CD14-positive monocyte (primary cell): ENCODE results near the gene STARD13. TPM values are rescaled to one million over a fixed set of nuclear protein-coding genes. Genes with fewer than 3 reads are reported as not detected.

ENCODE experiments used
- DNase-seq, 3 donors: peaks; one replicate each; pipeline ENCODE4 v3.0.0-alpha.2; 2011 to 2022
- H2AFZ ChIP-seq: 2 replicates; pipeline ENCODE4 v1.6.0; 2012; ENCODE audit warnings: mild to moderate bottlenecking, low read depth, low read length, inconsistent platforms; ENCODE audit not compliant: insufficient read depth, poor library complexity, severe bottlenecking
- H3K27ac ChIP-seq, 2 donors: 1 replicate in 1 of 2; 2 replicates in 1 of 2; pipeline ENCODE4 v1.5.1; 2012 to 2013; ENCODE audit warnings: low read length in 2 of 2, control low read depth in 1 of 2, inconsistent platforms in 1 of 2, low read depth in 1 of 2, mild to moderate bottlenecking in 1 of 2
- H3K27me3 ChIP-seq, 2 donors: one replicate each; pipeline versions ENCODE4 v1.6.0 to v1.6.1; 2011 to 2013; ENCODE audit warnings: low read length in 2 of 2; ENCODE audit not compliant: control insufficient read depth in 2 of 2, insufficient read depth in 2 of 2
- H3K36me3 ChIP-seq, 2 donors: replicated peaks in 1 of 2; 1 replicate in 1 of 2; 2 replicates in 1 of 2; pipeline versions ENCODE4 v1.5.1 to v1.6.1; 2012 to 2013; ENCODE audit warnings: low read length in 2 of 2, control low read depth in 1 of 2, inconsistent platforms in 1 of 2, mild to moderate bottlenecking in 1 of 2; ENCODE audit not compliant: insufficient read depth in 2 of 2, control insufficient read depth in 1 of 2
- H3K4me1 ChIP-seq, 2 donors: 1 replicate in 1 of 2; 2 replicates in 1 of 2; pipeline versions ENCODE4 v1.5.1 to v1.6.1; 2012 to 2013; ENCODE audit warnings: low read length in 2 of 2, control low read depth in 1 of 2, inconsistent platforms in 1 of 2, mild to moderate bottlenecking in 1 of 2, moderate library complexity in 1 of 2; ENCODE audit not compliant: insufficient read depth in 2 of 2, control insufficient read depth in 1 of 2
- H3K4me2 ChIP-seq: replicated peaks from 2 replicates; pipeline ENCODE3; 2012; ENCODE audit warnings: low read length, moderate library complexity, mild to moderate bottlenecking; ENCODE audit not compliant: poor library complexity, severe bottlenecking; ENCODE audit errors: extremely low read depth
- H3K4me3 ChIP-seq, 3 experiments: fragments of 200-600 bp in 1 of 3; sonication (generic) in 1 of 3; replicated peaks in 1 of 3; 1 replicate in 2 of 3; 2 replicates in 1 of 3; pipeline ENCODE4 v1.5.1; 2011 to 2013; ENCODE audit warnings: low read length in 3 of 3, mild to moderate bottlenecking in 3 of 3, control low read depth in 2 of 3, low read depth in 2 of 3, inconsistent platforms in 1 of 3, moderate library complexity in 1 of 3
- H3K79me2 ChIP-seq: 2 replicates; pipeline ENCODE4 v1.6.0; 2012; ENCODE audit warnings: mild to moderate bottlenecking, control low read depth, inconsistent platforms, low read length, moderate library complexity; ENCODE audit not compliant: insufficient read depth
- H3K9ac ChIP-seq: 2 replicates; pipeline ENCODE4 v1.6.0; 2017; ENCODE audit warnings: low read length, mild to moderate bottlenecking; ENCODE audit not compliant: insufficient read depth, poor library complexity, severe bottlenecking
- H3K9me3 ChIP-seq, 2 donors: replicated peaks in 1 of 2; 1 replicate in 1 of 2; 2 replicates in 1 of 2; pipeline versions ENCODE4 v1.5.1 to v1.6.1; 2012 to 2013; ENCODE audit warnings: low read length in 2 of 2, control low read depth in 1 of 2; ENCODE audit not compliant: control insufficient read depth in 1 of 2, insufficient read depth in 1 of 2
- H4K20me1 ChIP-seq: 2 replicates; pipeline ENCODE4 v1.6.0; 2012; ENCODE audit warnings: mild to moderate bottlenecking, low read length, control low read depth, moderate library complexity; ENCODE audit not compliant: insufficient read depth
- H3K27ac Mint-ChIP-seq, 7 donors: one replicate each; pipeline ENCODE4 v1.8.0; 2020; ENCODE audit warnings: mild to moderate bottlenecking in 7 of 7, mixed read lengths in 7 of 7, moderate library complexity in 6 of 7, inconsistent platforms in 2 of 7
- H3K27me3 Mint-ChIP-seq, 3 donors: one replicate each; pipeline ENCODE4 v1.8.0; 2021 to 2022; ENCODE audit warnings: low read depth in 3 of 3, mild to moderate bottlenecking in 3 of 3, mixed read lengths in 3 of 3, moderate library complexity in 3 of 3, inconsistent platforms in 1 of 3
- H3K36me3 Mint-ChIP-seq, 2 donors: one replicate each; pipeline ENCODE4 v1.8.0; 2020; ENCODE audit warnings: mixed read lengths in 2 of 2, inconsistent platforms in 1 of 2, mild to moderate bottlenecking in 1 of 2
- H3K4me1 Mint-ChIP-seq: one replicate; pipeline ENCODE4 v1.8.0; 2020; ENCODE audit warnings: mild to moderate bottlenecking, mixed read lengths
- H3K4me3 Mint-ChIP-seq, 2 donors: one replicate each; pipeline ENCODE4 v1.8.0; 2020; ENCODE audit warnings: mild to moderate bottlenecking in 2 of 2, mixed read lengths in 2 of 2, moderate library complexity in 1 of 2
- H3K9me3 Mint-ChIP-seq, 7 donors: one replicate each; pipeline ENCODE4 v1.8.0; 2020 to 2022; ENCODE audit warnings: mixed read lengths in 7 of 7, mild to moderate bottlenecking in 6 of 7, moderate library complexity in 6 of 7, inconsistent platforms in 2 of 7
- WGBS: methylation state at CpG from one replicate; pipeline ENCODE4 v1.1.5; 2013; ENCODE audit warnings: missing lambda C conversion rate; ENCODE audit not compliant: insufficient coverage; 5-methylcytosine and 5-hydroxymethylcytosine counted together
- intact Hi-C, 2 donors: fragments of 100-400 bp; cut with micrococcal nuclease; formaldehyde crosslinking; loops; one replicate each; pipeline versions ENCODE4 v1.15.0 to v1.15.1; 2023
- polyA plus RNA-seq, 3 donors: library from polyadenylated mRNA; depleted of rRNA in 1 of 3; unstranded in 2 of 3; stranded (reverse) in 1 of 3; fragments of 300-500 nt in 2 of 3; fragments of >200 nt in 1 of 3; fragmentation: Illumina TruSeq in 2 of 3; gene quantifications; 1 replicate in 2 of 3; 2 replicates in 1 of 3; pipeline ENCODE4 v1.2.3, GENCODE V29; 2012 to 2021
- TF ChIP-seq, protein P1 (sequence below): fragments of 200-600 bp; IDR thresholded peaks from one replicate; pipeline ENCODE4 v1.8.0; 2022; ENCODE audit warnings: antibody characterized with exemption, mild to moderate bottlenecking

The STARD13 gene
- polyA plus RNA-seq, 3 donors, result 0.37 to 0.69 (median 0.60) TPM

DNA sequence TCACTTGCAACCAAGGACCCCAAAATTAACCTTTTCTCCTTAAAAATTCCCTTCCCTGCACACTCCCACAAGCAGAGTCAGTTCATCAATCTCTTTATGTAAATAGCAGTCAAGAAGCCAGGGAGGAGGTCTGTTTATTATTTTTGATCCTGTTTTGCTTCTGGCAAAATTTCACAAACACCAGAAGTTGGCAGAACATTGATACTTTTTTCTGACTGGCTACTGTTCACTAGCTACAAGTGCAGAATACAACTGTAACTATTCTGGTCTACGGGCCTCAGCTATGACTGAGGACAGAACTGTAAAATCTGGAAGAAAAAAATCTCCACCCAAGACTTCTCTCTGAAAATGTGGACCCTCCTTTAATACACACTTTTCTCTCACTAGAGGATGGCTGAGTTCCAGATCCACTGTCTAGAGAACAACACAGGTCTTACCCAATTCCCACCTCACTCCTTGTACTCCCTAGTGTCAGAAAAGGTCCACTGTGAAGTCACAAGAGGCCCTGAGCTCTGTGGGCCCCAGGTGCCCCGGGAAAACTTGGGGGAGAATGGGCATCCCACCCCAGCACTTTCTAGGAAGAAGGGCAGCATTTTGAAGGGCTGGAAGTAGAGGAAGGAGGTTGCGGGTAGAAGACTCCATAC is 14.5 kb downstream of the STARD13 start:
- H3K27ac Mint-ChIP-seq, result no peak overlapping the region
- no peak overlapping the region for H3K4me3 ChIP-seq
- peaks cover 0 to 1% (median 0%) of the 10 kb centered on the region in 7 donors for H3K9me3 Mint-ChIP-seq
- H3K27me3 Mint-ChIP-seq, result no peaks in the 10 kb centered on the region
- WGBS, result 60% methylated on average over 2 of the region's 3 CpGs
- H3K4me2 ChIP-seq, result no peak overlapping the region
- H3K36me3 Mint-ChIP-seq, result no peaks in the 10 kb centered on the region
- H2AFZ ChIP-seq, result no peak overlapping the region
- H3K27me3 ChIP-seq, result no peaks in the 10 kb centered on the region
- no peaks in the 10 kb centered on the region for H4K20me1 ChIP-seq
- no peak overlapping the region for H3K9ac ChIP-seq
- DNase-seq, result no peak
- TF ChIP-seq, protein P1, sequence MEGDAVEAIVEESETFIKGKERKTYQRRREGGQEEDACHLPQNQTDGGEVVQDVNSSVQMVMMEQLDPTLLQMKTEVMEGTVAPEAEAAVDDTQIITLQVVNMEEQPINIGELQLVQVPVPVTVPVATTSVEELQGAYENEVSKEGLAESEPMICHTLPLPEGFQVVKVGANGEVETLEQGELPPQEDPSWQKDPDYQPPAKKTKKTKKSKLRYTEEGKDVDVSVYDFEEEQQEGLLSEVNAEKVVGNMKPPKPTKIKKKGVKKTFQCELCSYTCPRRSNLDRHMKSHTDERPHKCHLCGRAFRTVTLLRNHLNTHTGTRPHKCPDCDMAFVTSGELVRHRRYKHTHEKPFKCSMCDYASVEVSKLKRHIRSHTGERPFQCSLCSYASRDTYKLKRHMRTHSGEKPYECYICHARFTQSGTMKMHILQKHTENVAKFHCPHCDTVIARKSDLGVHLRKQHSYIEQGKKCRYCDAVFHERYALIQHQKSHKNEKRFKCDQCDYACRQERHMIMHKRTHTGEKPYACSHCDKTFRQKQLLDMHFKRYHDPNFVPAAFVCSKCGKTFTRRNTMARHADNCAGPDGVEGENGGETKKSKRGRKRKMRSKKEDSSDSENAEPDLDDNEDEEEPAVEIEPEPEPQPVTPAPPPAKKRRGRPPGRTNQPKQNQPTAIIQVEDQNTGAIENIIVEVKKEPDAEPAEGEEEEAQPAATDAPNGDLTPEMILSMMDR, result no peak
- H3K27ac ChIP-seq, result no peak overlapping the region
- intact Hi-C loops, result no loop called here
- H3K4me1 ChIP-seq, result no peaks in the 10 kb centered on the region
- H3K4me1 Mint-ChIP-seq, result no peaks in the 10 kb centered on the region
- H3K36me3 ChIP-seq, result no peaks in the 10 kb centered on the region
- H3K4me3 Mint-ChIP-seq, result no peak overlapping the region
- no peaks in the 10 kb centered on the region for H3K79me2 ChIP-seq
- H3K9me3 ChIP-seq, result no peaks in the 10 kb centered on the region

- Mint-ChIP-seq H3K9me3 (no peaks in the 10 kb centered on the region), H3K36me3 (no peaks in the 10 kb centered on the region), H3K4me1 (peaks cover 19% of the 10 kb centered on the region), H3K4me3 (no peak overlapping the region), H3K27ac (no peak overlapping the region), H3K27me3 (no peaks in the 10 kb centered on the region)
- Histone ChIP-seq H3K4me3 (no peak overlapping the region), H3K36me3 (no peaks in the 10 kb centered on the region), H3K79me2 (no peaks in the 10 kb centered on the region), H3K27me3 (no peaks in the 10 kb centered on the region), H3K27ac (no peak overlapping the region), H3K9ac (no peak overlapping the region), H3K9me3 (no peaks in the 10 kb centered on the region), H3K4me2 (no peak overlapping the region), H4K20me1 (no peaks in the 10 kb centered on the region), H2AFZ (no peak overlapping the region), H3K4me1 (peaks cover 8 to 11% of the 10 kb centered on the region in 2 donors)
- TF ChIP-seq, protein P1, result no peak
- intact Hi-C loops, result no loop called here
- no peak for DNase-seq
- WGBS, result no CpG with 5 or more reads among the region's 2 CpGs
Observed at GRCh38 chr13:33265607-33266006, 19.9 kb downstream of the STARD13 start.
